Naive thymus-derived CD4-positive, alpha-beta T cell (primary cell): Measurements from ENCODE around the gene GFY. TPM values are rescaled to one million over a fixed set of nuclear protein-coding genes. Genes with fewer than 3 reads are reported as not detected.

Source experiments
- ATAC-seq: fragments of 150-1000 bp; cut with Tn5 transposase; 2 replicates; pipeline ENCODE4 v1.10.0; 2021; ENCODE audit warnings: mild to moderate bottlenecking, moderate library complexity
- CTCF ChIA-PET: fragments of 350-600 bp; sonication (Branson Sonifier 250); formaldehyde crosslinking; loops from one replicate; lab custom pipeline; 2021; ENCODE audit warnings: antibody characterized with exemption; lab: Charles Lee
- POLR2A ChIA-PET: fragments of 350-600 bp; sonication (Branson Sonifier 250); formaldehyde crosslinking; loops from one replicate; lab custom pipeline; 2021; ENCODE audit warnings: antibody characterized with exemption, inconsistent platforms; lab: Charles Lee
- DNase-seq, 9 donors: peaks; one replicate each; pipeline versions ENCODE4 v3.0.0 to v3.0.0-alpha.2; 2020 to 2022; ENCODE audit warnings: mixed read lengths in 1 of 9
- H3K27ac ChIP-seq: one replicate; pipeline ENCODE4 v1.7.0; 2013; ENCODE audit warnings: mild to moderate bottlenecking, low read depth, low read length, moderate library complexity
- H3K27me3 ChIP-seq, 2 donors: one replicate each; pipeline ENCODE4 v1.7.0; 2013; ENCODE audit warnings: low read length in 2 of 2, mild to moderate bottlenecking in 2 of 2, moderate library complexity in 2 of 2; ENCODE audit not compliant: control insufficient read depth in 2 of 2, insufficient read depth in 2 of 2
- H3K36me3 ChIP-seq, 3 experiments: 1 replicate in 2 of 3; 2 replicates in 1 of 3; pipeline ENCODE4 v1.7.0; 2013; ENCODE audit warnings: low read length in 3 of 3, mild to moderate bottlenecking in 3 of 3, moderate library complexity in 1 of 3; ENCODE audit not compliant: insufficient read depth in 3 of 3, control insufficient read depth in 2 of 3
- H3K4me1 ChIP-seq, 2 donors: one replicate each; pipeline ENCODE4 v1.7.0; 2013; ENCODE audit warnings: low read length in 2 of 2, mild to moderate bottlenecking in 2 of 2, moderate library complexity in 1 of 2; ENCODE audit not compliant: control insufficient read depth in 2 of 2, insufficient read depth in 2 of 2
- H3K4me3 ChIP-seq: 2 replicates; pipeline ENCODE4 v1.7.0; 2013; ENCODE audit warnings: mild to moderate bottlenecking, low read length
- H3K9me3 ChIP-seq, 3 experiments: 1 replicate in 2 of 3; 2 replicates in 1 of 3; pipeline ENCODE4 v1.7.0; 2013; ENCODE audit warnings: low read length in 3 of 3; ENCODE audit not compliant: control insufficient read depth in 2 of 3
- H3K27ac Mint-ChIP-seq, 9 donors: one replicate each; pipeline ENCODE4 v1.8.0; 2020 to 2022; ENCODE audit warnings: mixed read lengths in 9 of 9, mild to moderate bottlenecking in 8 of 9, moderate library complexity in 5 of 9, inconsistent platforms in 2 of 9
- H3K27me3 Mint-ChIP-seq, 5 donors: one replicate each; pipeline ENCODE4 v1.8.0; 2021 to 2022; ENCODE audit warnings: mixed read lengths in 5 of 5, mild to moderate bottlenecking in 1 of 5
- H3K36me3 Mint-ChIP-seq, 5 donors: one replicate each; pipeline ENCODE4 v1.8.0; 2020 to 2022; ENCODE audit warnings: mixed read lengths in 5 of 5, mild to moderate bottlenecking in 3 of 5, inconsistent platforms in 1 of 5
- H3K4me1 Mint-ChIP-seq, 7 donors: one replicate each; pipeline ENCODE4 v1.8.0; 2020 to 2022; ENCODE audit warnings: mixed read lengths in 7 of 7, mild to moderate bottlenecking in 3 of 7, inconsistent platforms in 1 of 7
- H3K4me3 Mint-ChIP-seq, 10 donors: one replicate each; pipeline ENCODE4 v1.8.0; 2020 to 2022; ENCODE audit warnings: mild to moderate bottlenecking in 10 of 10, mixed read lengths in 10 of 10, moderate library complexity in 6 of 10, inconsistent platforms in 2 of 10
- H3K9me3 Mint-ChIP-seq, 11 donors: one replicate each; pipeline ENCODE4 v1.8.0; 2020 to 2022; ENCODE audit warnings: mixed read lengths in 11 of 11, mild to moderate bottlenecking in 4 of 11, inconsistent platforms in 1 of 11, moderate library complexity in 1 of 11
- intact Hi-C, 2 donors: fragments of 100-400 bp; cut with micrococcal nuclease; formaldehyde crosslinking; loops; one replicate each; pipeline ENCODE4 v1.15.1; 2023
- polyA plus RNA-seq, 2 donors: library from polyadenylated mRNA; unstranded; fragments of 300-500 nt; fragmentation: Illumina TruSeq; gene quantifications; one replicate each; pipeline ENCODE4 v1.2.3, GENCODE V29; 2021
- total RNA-seq, 6 experiments: library from RNA in 5 of 6; stranded (reverse) in 5 of 6; gene quantifications; 1 replicate in 5 of 6; 2 replicates in 1 of 6; pipeline ENCODE4 v1.2.3 and lab custom pipeline; 2021 to 2026

The GFY gene
- total and polyA plus RNA-seq, 7 experiments from 2014 or later: not detected

DNA sequence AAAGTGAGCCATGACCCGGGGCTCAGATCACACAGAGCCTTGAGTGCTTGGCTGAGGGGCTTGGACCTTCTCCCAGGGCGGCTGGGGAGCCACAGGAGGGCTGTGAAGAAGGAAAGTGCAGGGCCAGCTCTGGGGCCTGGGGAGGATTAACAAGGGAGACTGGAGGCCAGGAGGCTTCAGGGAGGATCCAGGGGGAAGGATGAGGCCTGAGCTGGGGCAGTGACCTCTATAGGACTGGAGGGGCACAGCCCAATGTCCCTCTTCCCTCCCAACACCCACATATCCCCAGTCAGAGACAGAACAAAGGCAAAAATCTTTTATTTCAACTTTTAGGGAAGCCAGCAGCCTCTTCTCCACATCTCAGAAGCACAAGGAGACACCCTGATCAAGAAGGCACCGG, 20.8 kb downstream of the GFY start:
- no peak overlapping the region for H3K27ac ChIP-seq
- Mint-ChIP-seq H3K36me3 (peaks cover 4 to 31% (median 7%) of the 10 kb centered on the region in 5 donors), H3K27ac (peak overlapping the region in 4 of 9 donors; percentile 41 to 82 (median 72)), H3K27me3 (peaks cover 11 to 24% (median 14%) of the 10 kb centered on the region in 5 donors), H3K4me1 (peaks cover 40 to 64% (median 46%) of the 10 kb centered on the region in 7 donors), H3K9me3 (peaks cover 0 to 2% (median 0%) of the 10 kb centered on the region in 11 donors), H3K4me3 (no peak overlapping the region)
- H3K4me1 ChIP-seq: peaks cover 21 to 22% of the 10 kb centered on the region in 2 donors
- POLR2A ChIA-PET: interaction anchor here (0.8 to 15.5 kb wide), 2 partner anchors 10 to 25 kb away, joined by 4 to 226 read pairs; partner anchors contain the start of gene FLT3LG
- H3K9me3 ChIP-seq: no peaks in the 10 kb centered on the region
- H3K36me3 ChIP-seq: peaks cover 0 to 37% (median 4%) of the 10 kb centered on the region in 3 experiments
- CTCF ChIA-PET: interaction anchor here (0.6 to 3.2 kb wide), 8 partner anchors 24 to 69 kb away, joined by 3 to 24 read pairs (median 4); no protein-coding TSS in a partner anchor
- intact Hi-C loops: loop anchor here in 1 of 2 donors (10.0 kb wide), 2 partner anchors 221 to 301 kb away; no protein-coding TSS in a partner anchor
- no peak overlapping the region for H3K4me3 ChIP-seq
- H3K27me3 ChIP-seq: peaks cover 7 to 9% of the 10 kb centered on the region in 2 donors
- DNase-seq (no peak), ATAC-seq (no peak)

DNA sequence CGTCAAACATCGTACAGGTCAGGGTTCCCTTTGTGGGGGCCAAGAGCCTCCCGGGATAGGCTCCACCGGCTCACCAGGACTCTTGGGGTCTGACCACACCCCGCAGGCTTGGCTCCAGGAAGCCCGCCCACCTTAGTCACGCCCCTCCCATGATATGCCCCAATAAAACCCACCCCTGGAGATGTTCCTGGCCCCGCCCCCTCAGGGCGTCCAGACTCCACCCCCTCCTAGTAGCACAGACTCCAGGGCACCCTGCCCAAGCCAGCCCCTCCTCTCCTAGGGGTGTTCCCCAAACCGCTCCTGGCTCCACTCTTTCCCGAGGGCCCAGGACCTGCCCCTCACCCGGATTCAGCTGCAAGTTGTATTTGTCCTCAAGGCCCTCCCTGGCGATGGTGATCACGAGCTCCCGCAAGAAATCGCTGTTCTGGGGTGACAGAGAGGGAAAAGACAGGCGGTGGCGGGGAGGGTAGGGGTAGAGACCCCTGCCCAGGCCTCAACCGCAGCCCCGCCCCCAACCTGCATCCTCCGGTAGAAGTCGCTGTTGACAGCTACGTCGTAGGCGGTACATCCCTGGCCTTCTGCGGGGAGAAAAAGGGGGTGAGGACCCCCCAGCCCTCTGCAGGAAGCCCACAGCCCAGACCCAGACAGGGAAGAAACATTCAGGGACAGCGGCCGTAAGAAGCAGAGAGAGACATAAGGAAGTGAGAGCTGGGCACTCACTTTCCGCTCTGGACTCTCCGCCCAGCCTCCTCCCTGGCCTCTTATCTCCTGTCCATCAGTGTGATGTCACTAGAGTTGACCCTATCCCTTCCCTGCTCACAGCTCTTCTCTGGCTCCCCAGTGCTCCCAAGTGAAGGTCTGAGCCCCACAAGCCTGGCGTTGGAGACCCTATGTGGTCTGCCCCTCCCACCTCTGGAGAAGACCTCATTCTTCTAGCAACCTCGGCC, 22.6 kb downstream of the GFY start:
- H3K9me3 ChIP-seq: no peaks in the 10 kb centered on the region
- H3K4me3 ChIP-seq: no peak overlapping the region
- peaks cover 0 to 10% (median 0%) of the 10 kb centered on the region in 5 donors for H3K27me3 Mint-ChIP-seq
- H3K9me3 Mint-ChIP-seq: no peaks in the 10 kb centered on the region
- peak overlapping the region in 4 of 9 donors; percentile 20 to 97 (median 66) for H3K27ac Mint-ChIP-seq
- intact Hi-C loops: loop anchor here in 1 of 2 donors (10.0 kb wide), 2 partner anchors 223 to 303 kb away; no protein-coding TSS in a partner anchor
- no peaks in the 10 kb centered on the region for H3K27me3 ChIP-seq
- ChIA-PET CTCF (interaction anchor here (1.4 to 12.2 kb wide), 2 partner anchors 24 to 56 kb away, joined by 3 to 83 read pairs; partner anchors contain the start of gene FLT3LG), POLR2A (interaction anchor here (0.8 to 15.5 kb wide), 4 partner anchors 18 to 73 kb away, joined by 3 to 226 read pairs (median 3); partner anchors contain the start of gene FLT3LG)
- DNase-seq (no peak), ATAC-seq (no peak)
- peak overlapping the region in 1 of 10 donors; percentile 100 for H3K4me3 Mint-ChIP-seq
- H3K27ac ChIP-seq: no peak overlapping the region
- peaks cover 13 to 20% of the 10 kb centered on the region in 2 donors for H3K4me1 ChIP-seq
- peaks cover 38 to 60% (median 44%) of the 10 kb centered on the region in 7 donors for H3K4me1 Mint-ChIP-seq
- H3K36me3 ChIP-seq: peaks cover 0 to 40% (median 4%) of the 10 kb centered on the region in 3 experiments
- peaks cover 8 to 36% (median 12%) of the 10 kb centered on the region in 5 donors for H3K36me3 Mint-ChIP-seq

DNA sequence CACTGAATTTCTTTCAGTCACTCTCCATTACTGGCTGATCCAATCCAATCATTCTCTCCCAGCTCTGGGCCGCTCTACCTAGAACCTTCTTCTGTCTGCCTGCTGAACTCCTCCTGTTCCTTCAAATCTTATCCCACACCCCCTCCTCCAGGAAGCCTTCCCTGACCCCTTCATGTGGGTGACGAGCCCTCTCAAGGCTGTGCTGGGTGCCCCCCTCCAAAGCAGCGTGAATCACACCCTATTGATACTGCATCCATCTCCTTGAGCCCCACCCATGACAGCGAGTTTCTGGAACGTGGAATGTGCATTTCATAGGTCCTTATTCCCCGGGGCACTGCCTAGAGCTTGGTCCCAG, 23.2 kb downstream of the GFY start:
- ATAC-seq (no peak), DNase-seq (no peak)
- Histone ChIP-seq H3K4me3 (no peak overlapping the region), H3K27ac (no peak overlapping the region), H3K4me1 (peaks cover 13 to 20% of the 10 kb centered on the region in 2 donors), H3K36me3 (peaks cover 0 to 40% (median 4%) of the 10 kb centered on the region in 3 experiments), H3K9me3 (no peaks in the 10 kb centered on the region), H3K27me3 (no peaks in the 10 kb centered on the region)
- intact Hi-C loops: loop anchor here in 1 of 2 donors (10.0 kb wide), 2 partner anchors 224 to 304 kb away; no protein-coding TSS in a partner anchor
- Mint-ChIP-seq H3K4me1 (peaks cover 37 to 61% (median 51%) of the 10 kb centered on the region in 7 donors), H3K36me3 (peaks cover 8 to 36% (median 12%) of the 10 kb centered on the region in 5 donors), H3K9me3 (peaks cover 0 to 5% (median 0%) of the 10 kb centered on the region in 11 donors), H3K27ac (peak overlapping the region in 6 of 9 donors; percentile 12 to 97 (median 57)), H3K27me3 (peaks cover 0 to 3% (median 0%) of the 10 kb centered on the region in 5 donors), H3K4me3 (peak overlapping the region in 7 of 10 donors; percentile 11 to 100 (median 51))
- CTCF ChIA-PET: interaction anchor here (1.4 to 12.2 kb wide), 2 partner anchors 23 to 56 kb away, joined by 3 to 83 read pairs; partner anchors contain the start of gene FLT3LG
- POLR2A ChIA-PET: interaction anchor here (0.8 to 15.5 kb wide), 4 partner anchors 17 to 73 kb away, joined by 3 to 226 read pairs (median 3); partner anchors contain the start of gene FLT3LG

DNA sequence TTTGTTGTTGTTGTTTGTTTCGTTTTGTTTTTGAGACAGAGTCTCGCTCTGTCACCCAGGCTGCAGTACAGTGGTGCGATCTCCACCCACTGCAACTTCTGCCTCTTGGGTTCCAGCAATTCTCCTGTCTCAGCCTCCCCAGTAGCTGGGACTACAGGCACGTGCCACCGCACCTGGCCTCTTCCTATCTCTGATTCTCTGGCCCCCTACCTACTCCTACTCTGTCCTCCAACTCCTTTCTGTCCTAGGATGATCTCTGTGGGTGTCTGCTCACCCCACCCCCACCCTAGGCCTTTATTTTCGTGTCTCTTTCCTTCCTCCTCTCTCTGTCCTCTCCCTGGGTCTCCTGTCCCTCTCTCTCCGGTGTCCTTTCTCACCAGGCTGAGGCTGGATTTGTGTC, 25.2 kb downstream of the GFY start:
- H3K4me3 ChIP-seq: peak overlapping the region; percentile 85
- H3K4me1 Mint-ChIP-seq: peaks cover 32 to 59% (median 49%) of the 10 kb centered on the region in 7 donors
- peaks cover 8 to 34% (median 12%) of the 10 kb centered on the region in 5 donors for H3K36me3 Mint-ChIP-seq

DNA sequence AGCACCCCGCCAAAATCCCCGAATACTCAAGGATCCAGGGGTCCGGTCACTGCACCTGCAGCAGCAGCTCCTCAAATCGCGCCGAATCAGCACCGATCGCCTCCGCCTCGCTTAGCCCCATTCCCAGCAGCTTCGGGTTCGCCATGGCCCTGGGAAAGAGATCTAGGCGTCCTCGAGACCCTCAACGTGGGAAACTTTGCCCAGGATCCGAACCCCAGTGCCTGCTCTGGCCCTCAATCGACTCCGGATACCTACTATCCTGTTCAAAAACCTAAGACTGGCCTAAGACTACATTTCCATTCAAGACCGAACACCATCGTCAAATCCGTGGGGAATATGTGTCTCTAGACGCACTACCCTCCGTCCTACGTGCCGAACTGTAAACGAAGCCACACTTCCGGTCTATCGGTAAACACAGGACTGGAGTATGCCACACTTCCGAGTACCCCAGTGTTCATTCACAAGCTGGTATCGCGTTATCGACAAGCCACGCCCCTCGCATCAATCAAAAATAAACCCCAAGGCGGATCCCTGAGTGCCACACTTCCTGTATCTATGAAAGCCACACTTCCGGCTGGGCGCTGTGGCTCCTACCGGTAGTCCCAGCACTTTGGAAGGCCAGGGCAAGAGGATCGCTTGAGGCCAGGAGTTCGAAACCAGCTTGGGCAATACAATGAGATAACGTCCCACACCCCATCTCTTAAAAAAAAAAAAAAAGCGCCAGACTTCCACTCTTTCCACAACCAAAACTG, 26.4 kb downstream of the GFY start, which contains the start of gene PIH1D1:
PIH1D1 (minus strand) TSS at position 385 of the 752 bp plus-strand sequence; CDS start at position 145, 240 bp downstream.
- Mint-ChIP-seq H3K27ac (peak within 1 kb of the TSS; percentile 92 to 100 (median 99)), H3K4me1 (peaks cover 31 to 68% (median 55%) of the 10 kb centered on the region in 7 donors), H3K9me3 (peaks cover 0 to 5% (median 0%) of the 10 kb centered on the region in 11 donors), H3K36me3 (peaks cover 11 to 32% (median 16%) of the 10 kb centered on the region in 5 donors), H3K27me3 (no peaks in the 10 kb centered on the region), H3K4me3 (peak within 1 kb of the TSS; percentile 95 to 100 (median 99))
- H3K9me3 ChIP-seq: no peaks in the 10 kb centered on the region
- peak within 1 kb of the TSS; percentile 95 for H3K27ac ChIP-seq
- CTCF ChIA-PET: interaction anchor here (0.6 to 12.2 kb wide), 10 partner anchors 20 to 832 kb away, joined by 3 to 83 read pairs (median 4); partner anchors contain the start of genes FLT3LG, NOSIP, PRR12 and SPHK2
- H3K4me1 ChIP-seq: peaks cover 15 to 26% of the 10 kb centered on the region in 2 donors
- H3K4me3 ChIP-seq: peak within 1 kb of the TSS; percentile 85
- H3K27me3 ChIP-seq: no peaks in the 10 kb centered on the region
- peaks cover 0 to 36% (median 4%) of the 10 kb centered on the region in 3 experiments for H3K36me3 ChIP-seq
- intact Hi-C loops: loop anchor here (1.0 to 5.0 kb wide), 9 partner anchors 8 to 1129 kb away; partner anchors contain the start of genes GYS1 (in 2 of the 2), RUVBL2 (in 2 of the 2), AKT1S1 (in 1 of the 2) and C19orf73 (in 1 of the 2)
- DNase-seq (peak; percentile 69 to 97 (median 94)), ATAC-seq (peak; percentile 71)
- POLR2A ChIA-PET: interaction anchor here (0.5 to 15.5 kb wide), 29 partner anchors 11 to 594 kb away, joined by 3 to 226 read pairs (median 3); partner anchors contain the start of genes FLT3LG, GYS1, NOSIP and PRR12

More for the DNA sequence above, 25.2 kb downstream of the GFY start:
- peaks cover 0 to 40% (median 4%) of the 10 kb centered on the region in 3 experiments for H3K36me3 ChIP-seq
- ChIA-PET POLR2A (interaction anchor here (0.6 to 15.5 kb wide), 8 partner anchors 12 to 190 kb away, joined by 3 to 226 read pairs (median 10); partner anchors contain the start of genes FLT3LG, RPL13A, RPS11 and RRAS), CTCF (interaction anchor here (0.7 to 12.2 kb wide), 2 partner anchors 21 to 1279 kb away, joined by 11 to 83 read pairs; partner anchors contain the start of gene FLT3LG)
- DNase-seq (no peak), ATAC-seq (no peak)
- H3K9me3 ChIP-seq: no peaks in the 10 kb centered on the region
- Mint-ChIP-seq H3K27ac (peak overlapping the region in 7 of 9 donors; percentile 48 to 100 (median 92)), H3K4me3 (peak overlapping the region; percentile 87 to 100 (median 99)), H3K27me3 (no peaks in the 10 kb centered on the region), H3K9me3 (peaks cover 0 to 5% (median 0%) of the 10 kb centered on the region in 11 donors)
- H3K27ac ChIP-seq: no peak overlapping the region
- no peaks in the 10 kb centered on the region for H3K27me3 ChIP-seq
- intact Hi-C loops: loop anchor here (5.0 kb wide), 5 partner anchors 333 to 1128 kb away; partner anchors contain the start of genes GYS1 (in 2 of the 2), RUVBL2 (in 2 of the 2), C19orf73 (in 1 of the 2) and DBP (in 1 of the 2)
- peaks cover 15 to 26% of the 10 kb centered on the region in 2 donors for H3K4me1 ChIP-seq
